ENCODE measurements around the gene MAD2L1BP. TPM values are rescaled to one million over a fixed set of nuclear protein-coding genes. Genes with fewer than 3 reads are reported as not detected.

MAD2L1BP gene
- polyA plus RNA-seq, 1 of the 3 experiments (the other 2 are of a cell fraction): 30.9 TPM

DNA sequence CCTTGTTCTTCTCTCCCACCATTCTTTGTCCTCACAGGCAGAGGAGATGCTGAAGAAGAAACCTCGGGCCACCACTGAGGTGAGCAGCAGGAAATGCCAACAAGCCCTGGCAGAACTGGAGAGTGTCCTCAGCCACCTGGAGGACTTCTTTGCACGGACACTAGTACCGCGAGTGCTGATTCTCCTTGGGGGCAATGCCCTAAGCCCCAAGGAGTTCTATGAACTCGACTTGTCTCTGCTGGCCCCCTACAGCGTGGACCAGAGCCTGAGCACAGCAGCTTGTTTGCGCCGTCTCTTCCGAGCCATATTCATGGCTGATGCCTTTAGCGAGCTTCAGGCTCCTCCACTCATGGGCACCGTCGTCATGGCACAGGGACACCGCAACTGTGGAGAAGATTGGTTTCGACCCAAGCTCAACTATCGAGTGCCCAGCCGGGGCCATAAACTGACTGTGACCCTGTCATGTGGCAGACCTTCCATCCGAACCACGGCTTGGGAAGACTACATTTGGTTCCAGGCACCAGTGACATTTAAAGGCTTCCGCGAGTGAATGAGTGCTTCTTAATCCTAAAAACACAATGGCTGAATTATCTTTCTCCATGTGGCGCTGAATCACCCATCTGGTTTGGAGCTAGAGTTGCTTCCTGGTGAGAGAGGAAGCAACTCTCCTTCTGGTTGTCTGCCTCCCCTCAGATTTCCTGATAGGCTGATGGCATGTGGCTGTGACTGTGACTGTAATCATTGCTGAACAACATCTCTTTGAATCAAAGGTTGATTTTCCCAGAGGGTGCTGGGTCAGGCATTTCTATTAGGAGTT, 4.6 kb downstream of the MAD2L1BP start:
- Histone ChIP-seq H2AFZ (ENCODE audit: low read depth) (no peak overlapping the region), H3K27ac (ENCODE audit: low read depth in 2 of 2, low read length in 1 of 2) (peak overlapping the region; percentile 22 to 81; a peak in 3 of 4 replicates), H3K9me2 (no peaks in the 10 kb centered on the region), H3K9ac (no peak overlapping the region), H3K4me3 (ENCODE audit: low read depth in 2 of 2, low read length in 1 of 2) (no peak overlapping the region), H3K4me2 (no peak overlapping the region), H3K79me2 (ENCODE audit: insufficient read depth) (peaks cover 58% of the 10 kb centered on the region), H4K20me1 (ENCODE audit: insufficient read depth) (0 out of 2 replicates have a peak, but pooled peaks cover 9% of the 10 kb centered on the region), H3K9me3 (no peaks in the 10 kb centered on the region), H3K36me3 (replicated peaks in 1 of 2; ENCODE audit: control insufficient read depth in 1 of 2, insufficient read depth in 2 of 2, low read length in 1 of 2) (peaks cover 22 to 52% of the 10 kb centered on the region in 2 experiments), H3F3A (replicated peaks; ENCODE audit: insufficient read depth) (peaks cover 5% of the 10 kb centered on the region), H3K4me1 (ENCODE audit: control insufficient read depth in 1 of 2, insufficient read depth in 2 of 2, low read depth in 1 of 2, low read length in 1 of 2) (peaks cover 24% of the 10 kb centered on the region in 2 experiments; a peak in 3 of 4 replicates), H3K27me3 (ENCODE audit: insufficient read depth) (no peaks in the 10 kb centered on the region)
- ChIA-PET CTCF (interaction anchor here (1.0 kb wide), 1 partner anchor 28 kb away, joined by 6 read pairs; no protein-coding TSS in a partner anchor), POLR2A (interaction anchor here (1.1 to 1.6 kb wide), 2 partner anchors 10 to 11 kb away, joined by 3 to 5 read pairs; partner anchors contain the start of gene GTPBP2)
- TF ChIP-seq RCOR1 (IDR thresholded peaks at IDR 0.05; ENCODE audit: low read length) (no peak), EP300 (IDR thresholded peaks at IDR 0.05; ENCODE audit: borderline replicate concordance in 1 of 2, low read depth in 1 of 2, low read length in 1 of 2) (peak in 1 of 2 experiments; percentile 44; a peak in 1 of 4 replicates), YY1 (IDR thresholded peaks at IDR 0.05; ENCODE audit: low read depth) (no peak), FOXJ3 (CRISPR knock-in tag; IDR thresholded peaks at IDR 0.05) (peak; percentile 63; the same call in 1 of the 2 replicates), RAD21 (IDR thresholded peaks at IDR 0.05; ENCODE audit: low read length) (no peak), MEF2A (IDR thresholded peaks at IDR 0.05; ENCODE audit: borderline replicate concordance, low read depth) (no peak), ELF1 (IDR thresholded peaks at IDR 0.05) (no peak), TEAD4 (IDR thresholded peaks at IDR 0.05; ENCODE audit: borderline replicate concordance, insufficient read depth) (no peak), MXI1 (IDR thresholded peaks at IDR 0.05; ENCODE audit: low read depth, low read length) (peak; percentile 83), FOXM1 (IDR thresholded peaks at IDR 0.05; ENCODE audit: low read depth) (no peak), GATA2 (CRISPR knock-in tag; IDR thresholded peaks at IDR 0.05) (peak; percentile 77), NRF1 (IDR thresholded peaks at IDR 0.05; ENCODE audit: low read depth, low read length) (no peak), TCF12 (IDR thresholded peaks at IDR 0.05) (no peak), JUND (IDR thresholded peaks at IDR 0.05) (no peak), SIN3A (IDR thresholded peaks at IDR 0.05; ENCODE audit: borderline replicate concordance, low read depth, low read length) (no peak), TAF1 (IDR thresholded peaks at IDR 0.05; ENCODE audit: borderline replicate concordance, low read depth, low read length) (no peak), RXRA (IDR thresholded peaks at IDR 0.05; ENCODE audit: borderline replicate concordance, low read depth) (no peak), RFX5 (IDR thresholded peaks at IDR 0.05; ENCODE audit: low read length) (no peak; the same call in 1 of the 2 replicates)
- TF ChIP-seq, protein P1, sequence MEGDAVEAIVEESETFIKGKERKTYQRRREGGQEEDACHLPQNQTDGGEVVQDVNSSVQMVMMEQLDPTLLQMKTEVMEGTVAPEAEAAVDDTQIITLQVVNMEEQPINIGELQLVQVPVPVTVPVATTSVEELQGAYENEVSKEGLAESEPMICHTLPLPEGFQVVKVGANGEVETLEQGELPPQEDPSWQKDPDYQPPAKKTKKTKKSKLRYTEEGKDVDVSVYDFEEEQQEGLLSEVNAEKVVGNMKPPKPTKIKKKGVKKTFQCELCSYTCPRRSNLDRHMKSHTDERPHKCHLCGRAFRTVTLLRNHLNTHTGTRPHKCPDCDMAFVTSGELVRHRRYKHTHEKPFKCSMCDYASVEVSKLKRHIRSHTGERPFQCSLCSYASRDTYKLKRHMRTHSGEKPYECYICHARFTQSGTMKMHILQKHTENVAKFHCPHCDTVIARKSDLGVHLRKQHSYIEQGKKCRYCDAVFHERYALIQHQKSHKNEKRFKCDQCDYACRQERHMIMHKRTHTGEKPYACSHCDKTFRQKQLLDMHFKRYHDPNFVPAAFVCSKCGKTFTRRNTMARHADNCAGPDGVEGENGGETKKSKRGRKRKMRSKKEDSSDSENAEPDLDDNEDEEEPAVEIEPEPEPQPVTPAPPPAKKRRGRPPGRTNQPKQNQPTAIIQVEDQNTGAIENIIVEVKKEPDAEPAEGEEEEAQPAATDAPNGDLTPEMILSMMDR (IDR thresholded peaks at IDR 0.05): no peak
- TF ChIP-seq, protein P2, sequence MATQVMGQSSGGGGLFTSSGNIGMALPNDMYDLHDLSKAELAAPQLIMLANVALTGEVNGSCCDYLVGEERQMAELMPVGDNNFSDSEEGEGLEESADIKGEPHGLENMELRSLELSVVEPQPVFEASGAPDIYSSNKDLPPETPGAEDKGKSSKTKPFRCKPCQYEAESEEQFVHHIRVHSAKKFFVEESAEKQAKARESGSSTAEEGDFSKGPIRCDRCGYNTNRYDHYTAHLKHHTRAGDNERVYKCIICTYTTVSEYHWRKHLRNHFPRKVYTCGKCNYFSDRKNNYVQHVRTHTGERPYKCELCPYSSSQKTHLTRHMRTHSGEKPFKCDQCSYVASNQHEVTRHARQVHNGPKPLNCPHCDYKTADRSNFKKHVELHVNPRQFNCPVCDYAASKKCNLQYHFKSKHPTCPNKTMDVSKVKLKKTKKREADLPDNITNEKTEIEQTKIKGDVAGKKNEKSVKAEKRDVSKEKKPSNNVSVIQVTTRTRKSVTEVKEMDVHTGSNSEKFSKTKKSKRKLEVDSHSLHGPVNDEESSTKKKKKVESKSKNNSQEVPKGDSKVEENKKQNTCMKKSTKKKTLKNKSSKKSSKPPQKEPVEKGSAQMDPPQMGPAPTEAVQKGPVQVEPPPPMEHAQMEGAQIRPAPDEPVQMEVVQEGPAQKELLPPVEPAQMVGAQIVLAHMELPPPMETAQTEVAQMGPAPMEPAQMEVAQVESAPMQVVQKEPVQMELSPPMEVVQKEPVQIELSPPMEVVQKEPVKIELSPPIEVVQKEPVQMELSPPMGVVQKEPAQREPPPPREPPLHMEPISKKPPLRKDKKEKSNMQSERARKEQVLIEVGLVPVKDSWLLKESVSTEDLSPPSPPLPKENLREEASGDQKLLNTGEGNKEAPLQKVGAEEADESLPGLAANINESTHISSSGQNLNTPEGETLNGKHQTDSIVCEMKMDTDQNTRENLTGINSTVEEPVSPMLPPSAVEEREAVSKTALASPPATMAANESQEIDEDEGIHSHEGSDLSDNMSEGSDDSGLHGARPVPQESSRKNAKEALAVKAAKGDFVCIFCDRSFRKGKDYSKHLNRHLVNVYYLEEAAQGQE (IDR thresholded peaks at IDR 0.05; ENCODE audit: low read depth, low read length): no peak
- TF ChIP-seq, protein P3, sequence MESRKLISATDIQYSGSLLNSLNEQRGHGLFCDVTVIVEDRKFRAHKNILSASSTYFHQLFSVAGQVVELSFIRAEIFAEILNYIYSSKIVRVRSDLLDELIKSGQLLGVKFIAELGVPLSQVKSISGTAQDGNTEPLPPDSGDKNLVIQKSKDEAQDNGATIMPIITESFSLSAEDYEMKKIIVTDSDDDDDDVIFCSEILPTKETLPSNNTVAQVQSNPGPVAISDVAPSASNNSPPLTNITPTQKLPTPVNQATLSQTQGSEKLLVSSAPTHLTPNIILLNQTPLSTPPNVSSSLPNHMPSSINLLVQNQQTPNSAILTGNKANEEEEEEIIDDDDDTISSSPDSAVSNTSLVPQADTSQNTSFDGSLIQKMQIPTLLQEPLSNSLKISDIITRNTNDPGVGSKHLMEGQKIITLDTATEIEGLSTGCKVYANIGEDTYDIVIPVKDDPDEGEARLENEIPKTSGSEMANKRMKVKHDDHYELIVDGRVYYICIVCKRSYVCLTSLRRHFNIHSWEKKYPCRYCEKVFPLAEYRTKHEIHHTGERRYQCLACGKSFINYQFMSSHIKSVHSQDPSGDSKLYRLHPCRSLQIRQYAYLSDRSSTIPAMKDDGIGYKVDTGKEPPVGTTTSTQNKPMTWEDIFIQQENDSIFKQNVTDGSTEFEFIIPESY (IDR thresholded peaks at IDR 0.05; ENCODE audit: borderline replicate concordance, low read depth): no peak
- TF ChIP-seq, protein P4, sequence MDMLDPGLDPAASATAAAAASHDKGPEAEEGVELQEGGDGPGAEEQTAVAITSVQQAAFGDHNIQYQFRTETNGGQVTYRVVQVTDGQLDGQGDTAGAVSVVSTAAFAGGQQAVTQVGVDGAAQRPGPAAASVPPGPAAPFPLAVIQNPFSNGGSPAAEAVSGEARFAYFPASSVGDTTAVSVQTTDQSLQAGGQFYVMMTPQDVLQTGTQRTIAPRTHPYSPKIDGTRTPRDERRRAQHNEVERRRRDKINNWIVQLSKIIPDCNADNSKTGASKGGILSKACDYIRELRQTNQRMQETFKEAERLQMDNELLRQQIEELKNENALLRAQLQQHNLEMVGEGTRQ (IDR thresholded peaks at IDR 0.05; ENCODE audit: borderline replicate concordance, low read depth, low read length): no peak
- TF ChIP-seq, protein P5, sequence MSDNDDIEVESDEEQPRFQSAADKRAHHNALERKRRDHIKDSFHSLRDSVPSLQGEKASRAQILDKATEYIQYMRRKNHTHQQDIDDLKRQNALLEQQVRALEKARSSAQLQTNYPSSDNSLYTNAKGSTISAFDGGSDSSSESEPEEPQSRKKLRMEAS (IDR thresholded peaks at IDR 0.05; ENCODE audit: low read depth): no peak
- peak; percentile 72 for DNase-seq
- WGBS (ENCODE audit: low lambda C conversion rate): 93% methylated on average over 15 of the region's 21 CpGs

Measured in SK-N-SH (cell line).